RCC 7860 (cell line): ENCODE results near the gene STYXL1.

Experiments
- DNase-seq: peaks from one replicate; pipeline ENCODE4 v3.0.0-alpha.2; 2015; ENCODE audit warnings: low spot score
- FAIRE-seq: peaks from 2 replicates; lab custom pipeline; 2012; peaks lifted over from hg19 to GRCh38; lab: Jason Lieb, UNC

The STYXL1 gene

GRCh38 chr7:75981453-75982305, 66.1 kb downstream of the STYXL1 start:
- no peak for DNase-seq
- no peak for FAIRE-seq

- DNase-seq (no peak), FAIRE-seq (no peak)
These were observed 66.7 kb downstream of the STYXL1 start for GRCh38 chr7:75981203-75981452.

GRCh38 chr7:75980430-75981202, 67.2 kb downstream of the STYXL1 start:
- no peak for FAIRE-seq
- no peak for DNase-seq

GRCh38 chr7:75979759-75980429, 67.9 kb downstream of the STYXL1 start:
- peak; percentile 85 for FAIRE-seq
- DNase-seq, result peak; percentile 83

GRCh38 chr7:75977743-75978142, 70.1 kb downstream of the STYXL1 start:
- FAIRE-seq (no peak), DNase-seq (no peak)

- FAIRE-seq, result no peak
- DNase-seq, result no peak
These were observed 75.6 kb downstream of the STYXL1 start for GRCh38 chr7:75971961-75972763.

GRCh38 chr7:75971309-75971960, 76.4 kb downstream of the STYXL1 start:
- FAIRE-seq, result no peak

GRCh38 chr7:75969704-75970498, 77.9 kb downstream of the STYXL1 start:
- DNase-seq (peak; percentile 88), FAIRE-seq (peak; percentile 73)

More at GRCh38 chr7:75971309-75971960, 76.4 kb downstream of the STYXL1 start:
- no peak for DNase-seq

GRCh38 chr7:75969182-75969581, 78.6 kb downstream of the STYXL1 start:
- FAIRE-seq, result no peak
- no peak for DNase-seq

GRCh38 chr7:75968561-75969001, 79.2 kb downstream of the STYXL1 start:
- DNase-seq, result no peak
- no peak for FAIRE-seq

- no peak for DNase-seq
- FAIRE-seq, result no peak
These were observed 79.8 kb downstream of the STYXL1 start for GRCh38 chr7:75968012-75968411.

- DNase-seq (no peak), FAIRE-seq (no peak)
These were observed 80.3 kb downstream of the STYXL1 start for GRCh38 chr7:75967487-75967997.

- DNase-seq, result no peak
- no peak for FAIRE-seq
These were observed 80.7 kb downstream of the STYXL1 start for GRCh38 chr7:75967055-75967454.

GRCh38 chr7:75966190-75966961, 81.4 kb downstream of the STYXL1 start:
- DNase-seq, result no peak

GRCh38 chr7:75965617-75966016, 82.2 kb downstream of the STYXL1 start:
- DNase-seq (no peak), FAIRE-seq (no peak)

More at GRCh38 chr7:75966190-75966961, 81.4 kb downstream of the STYXL1 start:
- no peak for FAIRE-seq

- FAIRE-seq, result no peak
These were observed 84.3 kb downstream of the STYXL1 start for GRCh38 chr7:75963381-75963995.

GRCh38 chr7:75962607-75963380, 85.0 kb downstream of the STYXL1 start:
- FAIRE-seq (peak; percentile 98), DNase-seq (peak; percentile 98)

More at GRCh38 chr7:75963381-75963995, 84.3 kb downstream of the STYXL1 start:
- DNase-seq, result peak; percentile 52
